SK-N-SH (cell line): ENCODE results near the gene MRPL55. TPM values are rescaled to one million over a fixed set of nuclear protein-coding genes. Genes with fewer than 3 reads are reported as not detected.

Source experiments
- CTCF ChIA-PET: fragments of 300-600, 350-600 bp; formaldehyde crosslinking; extraction: SDS; loops from one replicate; lab custom pipeline; 2021; lab: Yijun Ruan, JAX
- POLR2A ChIA-PET: fragments of 350-600 bp; sonication (Branson Sonifier 250); formaldehyde crosslinking; extraction: SDS; loops from one replicate; lab custom pipeline; 2020; ENCODE audit warnings: antibody characterized with exemption, inconsistent platforms; lab: Yijun Ruan, JAX
- DNase-seq: peaks from one replicate; pipeline ENCODE4 v3.0.0; 2012
- H2AFZ ChIP-seq: fragments of 200-600 bp; sonication (generic); 2 replicates; pipeline ENCODE4 v1.8.1; 2016; ENCODE audit warnings: antibody characterized with exemption, mild to moderate bottlenecking, low read depth
- H3F3A ChIP-seq: fragments of 200-600 bp; sonication (generic); replicated peaks from 2 replicates; pipeline ENCODE3; 2016; ENCODE audit warnings: antibody characterized with exemption, mild to moderate bottlenecking; ENCODE audit not compliant: insufficient read depth
- H3K27ac ChIP-seq, 2 experiments: fragments of 200-500 bp in 1 of 2; fragments of 200-600 bp in 1 of 2; sonication (Bioruptor generic) in 1 of 2; sonication (generic), shearing (Covaris generic) in 1 of 2; 2 replicates each; pipeline versions ENCODE4 v1.5.1 to v1.6.1; 2014 to 2016; ENCODE audit warnings: low read depth in 2 of 2, inconsistent platforms in 1 of 2, low read length in 1 of 2, mild to moderate bottlenecking in 1 of 2, mixed read lengths in 1 of 2
- H3K27me3 ChIP-seq: fragments of 200-600 bp; sonication (generic), shearing (Covaris generic); 2 replicates; pipeline ENCODE4 v1.6.1; 2016; ENCODE audit warnings: mixed run types; ENCODE audit not compliant: insufficient read depth
- H3K36me3 ChIP-seq, 2 experiments: fragments of 200-500 bp in 1 of 2; fragments of 200-600 bp in 1 of 2; sonication (Bioruptor generic) in 1 of 2; sonication (generic) in 1 of 2; replicated peaks in 1 of 2; 2 replicates each; pipeline versions ENCODE3 to v1.5.1; 2014 to 2016; ENCODE audit warnings: low read length in 1 of 2, mild to moderate bottlenecking in 1 of 2; ENCODE audit not compliant: insufficient read depth in 2 of 2, control insufficient read depth in 1 of 2
- H3K4me1 ChIP-seq, 2 experiments: fragments of 200-500 bp in 1 of 2; fragments of 200-600 bp in 1 of 2; sonication (Bioruptor generic) in 1 of 2; sonication (generic), shearing (Covaris generic) in 1 of 2; 2 replicates each; pipeline versions ENCODE4 v1.5.1 to v1.6.1; 2014 to 2016; ENCODE audit warnings: low read depth in 1 of 2, low read length in 1 of 2, mixed run types in 1 of 2; ENCODE audit not compliant: insufficient read depth in 2 of 2, control insufficient read depth in 1 of 2
- H3K4me2 ChIP-seq: fragments of 200-600 bp; sonication (generic), shearing (Covaris generic); 2 replicates; pipeline ENCODE4 v1.6.1; 2017; ENCODE audit warnings: mixed run types
- H3K4me3 ChIP-seq, 2 experiments: fragments of 200-500 bp in 1 of 2; fragments of 200-600 bp in 1 of 2; sonication (Bioruptor generic) in 1 of 2; sonication (generic), shearing (Covaris generic) in 1 of 2; 2 replicates each; pipeline versions ENCODE4 v1.5.1 to v1.8.1; 2014 to 2016; ENCODE audit warnings: low read depth in 2 of 2, inconsistent platforms in 1 of 2, low read length in 1 of 2, mild to moderate bottlenecking in 1 of 2, mixed read lengths in 1 of 2, moderate library complexity in 1 of 2
- H3K79me2 ChIP-seq: fragments of 200-600 bp; sonication (generic); 2 replicates; pipeline ENCODE4 v1.8.1; 2017; ENCODE audit warnings: mild to moderate bottlenecking; ENCODE audit not compliant: insufficient read depth
- H3K9ac ChIP-seq: fragments of 200-600 bp; sonication (generic); 2 replicates; pipeline ENCODE4 v1.6.1; 2017; ENCODE audit warnings: mixed run types
- H3K9me2 ChIP-seq: fragments of 200-600 bp; sonication (generic); 2 replicates; pipeline ENCODE4 v1.6.1; 2017; ENCODE audit warnings: mixed run types
- H3K9me3 ChIP-seq: fragments of 200-600 bp; sonication (generic); 2 replicates; pipeline ENCODE4 v1.6.1; 2017; ENCODE audit warnings: mixed run types, mild to moderate bottlenecking, moderate library complexity
- H4K20me1 ChIP-seq: fragments of 200-600 bp; sonication (generic); 2 replicates; pipeline ENCODE4 v1.6.1; 2017; ENCODE audit warnings: mild to moderate bottlenecking, mixed run types; ENCODE audit not compliant: insufficient read depth
- ELF1 ChIP-seq: IDR thresholded peaks from 2 replicates; pipeline ENCODE4 v1.4.0; 2012
- EZH2phosphoT487 ChIP-seq: fragments of 200-600 bp; sonication (generic); IDR thresholded peaks from 2 replicates; pipeline ENCODE4 v1.6.1; 2017; ENCODE audit warnings: low read depth, mixed run types, mild to moderate bottlenecking, antibody characterized with exemption, moderate library complexity, borderline replicate concordance
- FOXJ3 ChIP-seq: sonication (generic); formaldehyde crosslinking; IDR thresholded peaks from 2 replicates; pipeline ENCODE4 v1.5.1; 2020; ENCODE audit warnings: mild to moderate bottlenecking, missing genetic modification reagents
- GABPA ChIP-seq: IDR thresholded peaks from 2 replicates; pipeline ENCODE4 v1.4.0; 2012; ENCODE audit warnings: low read depth, mild to moderate bottlenecking
- GATA2 ChIP-seq: sonication (generic); formaldehyde crosslinking; IDR thresholded peaks from 2 replicates; pipeline ENCODE4 v1.5.0; 2020; ENCODE audit warnings: mild to moderate bottlenecking, missing genetic modification reagents
- IRF3 ChIP-seq: fragments of 150-350 bp; IDR thresholded peaks from 2 replicates; pipeline ENCODE4 v1.6.1; 2016; ENCODE audit warnings: mild to moderate bottlenecking, low read depth, low read length
- MXI1 ChIP-seq: IDR thresholded peaks from 2 replicates; pipeline ENCODE4 v1.6.1; 2012; ENCODE audit warnings: mild to moderate bottlenecking, low read depth, low read length, improper control_type of control experiment
- PBX3 ChIP-seq: IDR thresholded peaks from 2 replicates; pipeline ENCODE4; 2012
- POLR2AphosphoS5 ChIP-seq: IDR thresholded peaks from 2 replicates; pipeline ENCODE4 v1.6.1; 2012; ENCODE audit warnings: low read depth, low read length
- RXRA ChIP-seq: IDR thresholded peaks from 2 replicates; pipeline ENCODE4 v1.4.0; 2012; ENCODE audit warnings: low read depth, mild to moderate bottlenecking, borderline replicate concordance
- SIN3A ChIP-seq: IDR thresholded peaks from 2 replicates; pipeline ENCODE4 v1.6.1; 2012; ENCODE audit warnings: low read depth, mild to moderate bottlenecking, low read length, moderate library complexity, borderline replicate concordance
- TCF12 ChIP-seq: IDR thresholded peaks from 2 replicates; pipeline ENCODE4 v1.4.0; 2012
- USF2 ChIP-seq: fragments of 150-350 bp; IDR thresholded peaks from 2 replicates; pipeline ENCODE4 v1.6.1; 2017; ENCODE audit warnings: antibody characterized with exemption, low read length, low read depth, borderline replicate concordance
- YY1 ChIP-seq: IDR thresholded peaks from 2 replicates; pipeline ENCODE4 v1.4.0; 2012; ENCODE audit warnings: low read depth, mild to moderate bottlenecking
- whole genome bisulfite sequencing: methylation state at CpG from one replicate; pipeline ENCODE4 v1.1.6; 2017; ENCODE audit warnings: low lambda C conversion rate; 5-methylcytosine and 5-hydroxymethylcytosine counted together
- polyA plus RNA-seq, 3 experiments: library from polyadenylated mRNA; depleted of rRNA; stranded (reverse); fragments of >200 nt; gene quantifications; 2 replicates each; pipeline ENCODE4 v1.2.3, GENCODE V29; 2012

MRPL55 gene
- polyA plus RNA-seq, 1 of the 3 experiments (the other 2 are of a cell fraction), result 75.3 TPM

- Histone ChIP-seq H3K27me3 (no peaks in the 10 kb centered on the region), H3K9ac (no peak overlapping the region), H3K9me2 (no peaks in the 10 kb centered on the region), H3K79me2 (peaks cover 100% of the 10 kb centered on the region), H3K9me3 (no peaks in the 10 kb centered on the region), H3K4me3 (no peak overlapping the region), H3K4me1 (peaks cover 5 to 26% of the 10 kb centered on the region in 2 experiments; a peak in 2 of 4 replicates), H2AFZ (no peak overlapping the region), H3K36me3 (peaks cover 34 to 42% of the 10 kb centered on the region in 2 experiments), H3K4me2 (no peak overlapping the region), H3F3A (peaks cover 14% of the 10 kb centered on the region), H4K20me1 (peaks cover 100% of the 10 kb centered on the region), H3K27ac (no peak overlapping the region)
- no peak for TF ChIP-seq GABPA
- no peak for TF ChIP-seq SIN3A
- TF ChIP-seq EZH2phosphoT487, result no peak
- no peak for TF ChIP-seq IRF3
- no peak for TF ChIP-seq PBX3
- no peak for TF ChIP-seq FOXJ3
- no peak for TF ChIP-seq GATA2 (CRISPR knock-in tag)
- CTCF ChIA-PET, result interaction anchor here (0.6 to 1.2 kb wide), 2 partner anchors 9 to 72 kb away, joined by 3 to 4 read pairs; no protein-coding TSS in a partner anchor
- no peak for DNase-seq
- 72% methylated on average over 4 of the region's 4 CpGs for WGBS
- POLR2A ChIA-PET, result no interaction called here
Measured at GRCh38 chr1:228091084-228091483, 18.0 kb downstream of the MRPL55 start.

- DNase-seq, result no peak
- Histone ChIP-seq H3K9me2 (no peaks in the 10 kb centered on the region), H3K4me2 (no peak overlapping the region), H3K27ac (no peak overlapping the region), H3K9me3 (no peaks in the 10 kb centered on the region), H4K20me1 (peaks cover 100% of the 10 kb centered on the region), H3K9ac (no peak overlapping the region), H3F3A (peaks cover 14% of the 10 kb centered on the region), H2AFZ (no peak overlapping the region), H3K79me2 (peaks cover 100% of the 10 kb centered on the region), H3K27me3 (no peaks in the 10 kb centered on the region), H3K36me3 (peaks cover 30 to 42% of the 10 kb centered on the region in 2 experiments), H3K4me3 (no peak overlapping the region), H3K4me1 (peaks cover 5 to 29% of the 10 kb centered on the region in 2 experiments; a peak in 2 of 4 replicates)
- 72% methylated on average over 2 of the region's 2 CpGs for WGBS
- TF ChIP-seq YY1 (no peak), RXRA (no peak), TCF12 (no peak), USF2 (no peak), MXI1 (no peak), POLR2AphosphoS5 (no peak), ELF1 (no peak)
- ChIA-PET POLR2A (no interaction called here), CTCF (interaction anchor here (1.2 kb wide), 1 partner anchor 9 kb away, joined by 4 read pairs; no protein-coding TSS in a partner anchor)
Measured at GRCh38 chr1:228090613-228091081, 18.5 kb downstream of the MRPL55 start.
